SK-N-SH (cell line): ENCODE data around the gene SLC25A53. TPM values are rescaled to one million over a fixed set of nuclear protein-coding genes. Genes with fewer than 3 reads are reported as not detected.
A peak's percentile ranks its signal among the peaks of the same experiment; 100 is the strongest.

Experiments used
- CTCF ChIA-PET: fragments of 300-600, 350-600 bp; formaldehyde crosslinking; extraction: SDS; loops from one replicate; lab custom pipeline; 2021; lab: Yijun Ruan, JAX
- POLR2A ChIA-PET: fragments of 350-600 bp; sonication (Branson Sonifier 250); formaldehyde crosslinking; extraction: SDS; loops from one replicate; lab custom pipeline; 2020; ENCODE audit warnings: antibody characterized with exemption, inconsistent platforms; lab: Yijun Ruan, JAX
- DNase-seq: peaks from one replicate; pipeline ENCODE4 v3.0.0; 2012
- H2AFZ ChIP-seq: fragments of 200-600 bp; sonication (generic); 2 replicates; pipeline ENCODE4 v1.8.1; 2016; ENCODE audit warnings: antibody characterized with exemption, mild to moderate bottlenecking, low read depth
- H3F3A ChIP-seq: fragments of 200-600 bp; sonication (generic); replicated peaks from 2 replicates; pipeline ENCODE3; 2016; ENCODE audit warnings: antibody characterized with exemption, mild to moderate bottlenecking; ENCODE audit not compliant: insufficient read depth
- H3K27ac ChIP-seq, 2 experiments: fragments of 200-500 bp in 1 of 2; fragments of 200-600 bp in 1 of 2; sonication (Bioruptor generic) in 1 of 2; sonication (generic), shearing (Covaris generic) in 1 of 2; 2 replicates each; pipeline versions ENCODE4 v1.5.1 to v1.6.1; 2014 to 2016; ENCODE audit warnings: low read depth in 2 of 2, inconsistent platforms in 1 of 2, low read length in 1 of 2, mild to moderate bottlenecking in 1 of 2, mixed read lengths in 1 of 2
- H3K27me3 ChIP-seq: fragments of 200-600 bp; sonication (generic), shearing (Covaris generic); 2 replicates; pipeline ENCODE4 v1.6.1; 2016; ENCODE audit warnings: mixed run types; ENCODE audit not compliant: insufficient read depth
- H3K36me3 ChIP-seq, 2 experiments: fragments of 200-500 bp in 1 of 2; fragments of 200-600 bp in 1 of 2; sonication (Bioruptor generic) in 1 of 2; sonication (generic) in 1 of 2; replicated peaks in 1 of 2; 2 replicates each; pipeline versions ENCODE3 to v1.5.1; 2014 to 2016; ENCODE audit warnings: low read length in 1 of 2, mild to moderate bottlenecking in 1 of 2; ENCODE audit not compliant: insufficient read depth in 2 of 2, control insufficient read depth in 1 of 2
- H3K4me1 ChIP-seq, 2 experiments: fragments of 200-500 bp in 1 of 2; fragments of 200-600 bp in 1 of 2; sonication (Bioruptor generic) in 1 of 2; sonication (generic), shearing (Covaris generic) in 1 of 2; 2 replicates each; pipeline versions ENCODE4 v1.5.1 to v1.6.1; 2014 to 2016; ENCODE audit warnings: low read depth in 1 of 2, low read length in 1 of 2, mixed run types in 1 of 2; ENCODE audit not compliant: insufficient read depth in 2 of 2, control insufficient read depth in 1 of 2
- H3K4me2 ChIP-seq: fragments of 200-600 bp; sonication (generic), shearing (Covaris generic); 2 replicates; pipeline ENCODE4 v1.6.1; 2017; ENCODE audit warnings: mixed run types
- H3K4me3 ChIP-seq, 2 experiments: fragments of 200-500 bp in 1 of 2; fragments of 200-600 bp in 1 of 2; sonication (Bioruptor generic) in 1 of 2; sonication (generic), shearing (Covaris generic) in 1 of 2; 2 replicates each; pipeline versions ENCODE4 v1.5.1 to v1.8.1; 2014 to 2016; ENCODE audit warnings: low read depth in 2 of 2, inconsistent platforms in 1 of 2, low read length in 1 of 2, mild to moderate bottlenecking in 1 of 2, mixed read lengths in 1 of 2, moderate library complexity in 1 of 2
- H3K79me2 ChIP-seq: fragments of 200-600 bp; sonication (generic); 2 replicates; pipeline ENCODE4 v1.8.1; 2017; ENCODE audit warnings: mild to moderate bottlenecking; ENCODE audit not compliant: insufficient read depth
- H3K9ac ChIP-seq: fragments of 200-600 bp; sonication (generic); 2 replicates; pipeline ENCODE4 v1.6.1; 2017; ENCODE audit warnings: mixed run types
- H3K9me2 ChIP-seq: fragments of 200-600 bp; sonication (generic); 2 replicates; pipeline ENCODE4 v1.6.1; 2017; ENCODE audit warnings: mixed run types
- H3K9me3 ChIP-seq: fragments of 200-600 bp; sonication (generic); 2 replicates; pipeline ENCODE4 v1.6.1; 2017; ENCODE audit warnings: mixed run types, mild to moderate bottlenecking, moderate library complexity
- H4K20me1 ChIP-seq: fragments of 200-600 bp; sonication (generic); 2 replicates; pipeline ENCODE4 v1.6.1; 2017; ENCODE audit warnings: mild to moderate bottlenecking, mixed run types; ENCODE audit not compliant: insufficient read depth
- CHD2 ChIP-seq: fragments of 150-350 bp; IDR thresholded peaks from 2 replicates; pipeline ENCODE4 v1.6.1; 2018; ENCODE audit warnings: low read length; ENCODE audit not compliant: partially characterized antibody
- ELF1 ChIP-seq: IDR thresholded peaks from 2 replicates; pipeline ENCODE4 v1.4.0; 2012
- EP300 ChIP-seq, 2 experiments: IDR thresholded peaks; 2 replicates each; pipeline versions ENCODE4 v1.4.0 to v1.6.1; 2012; ENCODE audit warnings: borderline replicate concordance in 1 of 2, low read depth in 1 of 2, low read length in 1 of 2
- EZH2phosphoT487 ChIP-seq: fragments of 200-600 bp; sonication (generic); IDR thresholded peaks from 2 replicates; pipeline ENCODE4 v1.6.1; 2017; ENCODE audit warnings: low read depth, mixed run types, mild to moderate bottlenecking, antibody characterized with exemption, moderate library complexity, borderline replicate concordance
- FOSL2 ChIP-seq: IDR thresholded peaks from 2 replicates; pipeline ENCODE4 v1.4.0; 2012; ENCODE audit warnings: low read depth, mild to moderate bottlenecking, moderate library complexity, borderline replicate concordance
- FOXM1 ChIP-seq: IDR thresholded peaks from 2 replicates; pipeline ENCODE4 v1.4.0; 2012; ENCODE audit warnings: low read depth, mild to moderate bottlenecking
- GATA2 ChIP-seq: sonication (generic); formaldehyde crosslinking; IDR thresholded peaks from 2 replicates; pipeline ENCODE4 v1.5.0; 2020; ENCODE audit warnings: mild to moderate bottlenecking, missing genetic modification reagents
- JUND ChIP-seq: IDR thresholded peaks from 2 replicates; pipeline ENCODE4 v1.4.0; 2012
- MXI1 ChIP-seq: IDR thresholded peaks from 2 replicates; pipeline ENCODE4 v1.6.1; 2012; ENCODE audit warnings: mild to moderate bottlenecking, low read depth, low read length, improper control_type of control experiment
- NRF1 ChIP-seq: IDR thresholded peaks from 2 replicates; pipeline ENCODE4 v1.6.1; 2012; ENCODE audit warnings: low read depth, mild to moderate bottlenecking, low read length
- POLR2AphosphoS5 ChIP-seq: IDR thresholded peaks from 2 replicates; pipeline ENCODE4 v1.6.1; 2012; ENCODE audit warnings: low read depth, low read length
- RAD21 ChIP-seq: IDR thresholded peaks from 2 replicates; pipeline ENCODE4 v1.6.1; 2012; ENCODE audit warnings: mild to moderate bottlenecking, low read length
- RCOR1 ChIP-seq: fragments of 150-350 bp; IDR thresholded peaks from 2 replicates; pipeline ENCODE4 v1.6.1; 2017; ENCODE audit warnings: antibody characterized with exemption, low read length
- RXRA ChIP-seq: IDR thresholded peaks from 2 replicates; pipeline ENCODE4 v1.4.0; 2012; ENCODE audit warnings: low read depth, mild to moderate bottlenecking, borderline replicate concordance
- SMC3 ChIP-seq: IDR thresholded peaks from 2 replicates; pipeline ENCODE4 v1.6.1; 2012; ENCODE audit warnings: low read depth, low read length, improper control_type of control experiment
- TCF12 ChIP-seq: IDR thresholded peaks from 2 replicates; pipeline ENCODE4 v1.4.0; 2012
- TEAD4 ChIP-seq: IDR thresholded peaks from 2 replicates; pipeline ENCODE4 v1.4.0; 2012; ENCODE audit warnings: mild to moderate bottlenecking, borderline replicate concordance; ENCODE audit not compliant: insufficient read depth
- WGBS: methylation state at CpG from one replicate; pipeline ENCODE4 v1.1.6; 2017; ENCODE audit warnings: low lambda C conversion rate; 5-methylcytosine and 5-hydroxymethylcytosine counted together
- polyA plus RNA-seq, 3 experiments: library from polyadenylated mRNA; depleted of rRNA; stranded (reverse); fragments of >200 nt; gene quantifications; 2 replicates each; pipeline ENCODE4 v1.2.3, GENCODE V29; 2012
- TF ChIP-seq, protein P1 (sequence below): IDR thresholded peaks from 2 replicates; pipeline ENCODE4 v1.4.0; 2012; ENCODE audit warnings: low read depth
- TF ChIP-seq, protein P2 (sequence below): IDR thresholded peaks from 2 replicates; pipeline ENCODE4 v1.6.1; 2012; ENCODE audit warnings: mild to moderate bottlenecking, low read depth, low read length, moderate library complexity
- TF ChIP-seq, protein P3 (sequence below): fragments of 150-350 bp; IDR thresholded peaks from 2 replicates; pipeline ENCODE4 v1.6.1; 2016; ENCODE audit warnings: mild to moderate bottlenecking, low read depth, low read length
- TF ChIP-seq, protein P4 (sequence below): fragments of 200-600 bp; sonication (generic); IDR thresholded peaks from 2 replicates; pipeline ENCODE4 v1.6.1; 2017; ENCODE audit warnings: antibody characterized with exemption, mild to moderate bottlenecking, moderate library complexity
- TF ChIP-seq, protein P5 (sequence below): IDR thresholded peaks from 2 replicates; pipeline ENCODE4; 2012

The SLC25A53 gene
- polyA plus RNA-seq, 1 of the 3 experiments (the other 2 are of a cell fraction), result 5.9 TPM

DNA sequence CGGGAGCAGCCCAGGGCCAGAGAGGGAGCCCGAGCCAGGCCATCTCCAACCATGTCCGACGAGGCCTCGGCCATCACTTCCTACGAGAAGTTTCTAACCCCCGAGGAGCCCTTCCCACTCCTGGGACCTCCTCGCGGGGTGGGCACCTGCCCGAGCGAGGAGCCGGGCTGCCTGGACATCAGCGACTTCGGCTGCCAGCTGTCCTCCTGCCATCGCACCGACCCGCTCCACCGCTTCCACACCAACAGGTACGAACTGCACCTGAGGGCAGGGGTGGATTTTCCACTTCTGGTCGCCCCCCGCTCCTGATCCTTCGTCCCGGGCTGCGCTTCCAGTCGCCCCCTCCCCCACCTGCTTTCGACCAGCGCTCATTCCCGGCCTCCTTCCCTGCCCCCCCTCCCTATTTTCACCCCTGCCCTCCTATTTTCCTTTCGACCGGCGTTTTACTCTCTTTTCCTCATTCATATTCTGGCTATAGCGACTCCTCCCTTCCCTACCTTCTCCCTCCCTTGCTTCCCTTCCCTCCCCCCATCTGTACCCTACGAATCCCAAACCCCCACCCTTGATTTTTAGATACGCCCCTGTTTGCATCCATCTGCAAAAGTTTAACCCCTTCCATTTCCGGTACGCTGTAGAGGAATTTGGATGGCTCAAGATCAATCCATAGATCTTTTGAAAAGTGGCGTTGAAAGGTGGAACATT is 10.1 kb upstream of the SLC25A53 start (continued):
- TF ChIP-seq EP300 (IDR thresholded peaks at IDR 0.05; ENCODE audit: borderline replicate concordance in 1 of 2, low read depth in 1 of 2, low read length in 1 of 2), result no peak

DNA sequence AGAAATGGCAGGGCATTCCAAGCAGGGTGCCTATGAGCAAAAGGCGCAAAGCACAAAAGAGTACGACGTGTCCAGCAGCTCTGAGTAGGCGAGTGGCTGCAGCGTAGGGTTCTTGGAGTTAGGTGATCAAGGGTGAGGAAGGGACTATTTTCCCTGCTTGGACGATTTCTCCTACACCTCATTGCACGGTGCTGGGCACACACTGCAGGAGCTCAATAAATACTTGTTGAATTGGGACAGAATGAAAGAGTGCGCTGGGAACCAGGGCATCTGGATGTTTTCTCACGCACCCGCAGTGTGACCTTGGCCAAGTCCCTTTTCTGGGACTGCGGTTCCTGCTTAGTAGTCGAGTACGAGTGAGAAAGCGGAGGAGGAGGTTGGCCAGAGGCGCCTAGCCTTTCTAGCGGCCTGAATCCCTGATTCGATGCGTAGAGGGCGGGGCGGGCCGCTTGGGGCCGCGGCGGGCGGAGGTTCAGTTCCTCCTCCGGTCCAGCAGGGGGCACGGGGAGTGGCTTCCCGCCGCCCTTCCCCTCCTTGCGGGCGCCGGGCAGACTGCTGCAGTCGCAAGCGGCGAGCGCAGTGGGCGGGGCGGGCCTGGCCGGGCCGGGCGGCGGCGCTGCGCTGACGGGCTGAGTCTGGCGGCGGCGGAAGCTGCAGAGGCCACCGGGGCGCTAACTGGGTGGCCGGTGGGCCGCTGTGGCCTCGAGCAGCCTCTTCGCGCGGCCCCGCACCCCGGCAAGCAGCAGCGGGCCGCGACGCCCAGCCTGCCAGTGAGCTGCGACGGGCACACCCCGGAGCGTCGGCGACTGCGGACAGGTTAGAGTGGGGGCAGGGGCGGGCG is 9.3 kb upstream of the SLC25A53 start, which contains the start of gene FAM199X:
FAM199X (plus strand) TSS at position 560 of the 841 bp plus-strand sequence. CDS start 333 bp downstream, outside the sequence.
- POLR2A ChIA-PET, result interaction anchor here (0.9 to 1.6 kb wide), 2 partner anchors 9 kb away, joined by 3 to 11 read pairs; partner anchors contain the start of gene SLC25A53
- TF ChIP-seq TCF12 (no peak), POLR2AphosphoS5 (0 out of 2 replicates have a peak, but pooled peaks have one; percentile 31), CHD2 (peak; percentile 25), ELF1 (no peak), FOXM1 (no peak), TEAD4 (no peak), MXI1 (no peak), SMC3 (peak; percentile 18; the same call in 1 of the 2 replicates), EZH2phosphoT487 (no peak), RXRA (no peak), JUND (no peak), FOSL2 (no peak), NRF1 (peak; percentile 14; the same call in 1 of the 2 replicates), RCOR1 (no peak), RAD21 (no peak; the same call in 1 of the 2 replicates), GATA2 (CRISPR knock-in tag) (no peak)
- TF ChIP-seq, protein P1, sequence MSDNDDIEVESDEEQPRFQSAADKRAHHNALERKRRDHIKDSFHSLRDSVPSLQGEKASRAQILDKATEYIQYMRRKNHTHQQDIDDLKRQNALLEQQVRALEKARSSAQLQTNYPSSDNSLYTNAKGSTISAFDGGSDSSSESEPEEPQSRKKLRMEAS, result no peak
- TF ChIP-seq, protein P2, sequence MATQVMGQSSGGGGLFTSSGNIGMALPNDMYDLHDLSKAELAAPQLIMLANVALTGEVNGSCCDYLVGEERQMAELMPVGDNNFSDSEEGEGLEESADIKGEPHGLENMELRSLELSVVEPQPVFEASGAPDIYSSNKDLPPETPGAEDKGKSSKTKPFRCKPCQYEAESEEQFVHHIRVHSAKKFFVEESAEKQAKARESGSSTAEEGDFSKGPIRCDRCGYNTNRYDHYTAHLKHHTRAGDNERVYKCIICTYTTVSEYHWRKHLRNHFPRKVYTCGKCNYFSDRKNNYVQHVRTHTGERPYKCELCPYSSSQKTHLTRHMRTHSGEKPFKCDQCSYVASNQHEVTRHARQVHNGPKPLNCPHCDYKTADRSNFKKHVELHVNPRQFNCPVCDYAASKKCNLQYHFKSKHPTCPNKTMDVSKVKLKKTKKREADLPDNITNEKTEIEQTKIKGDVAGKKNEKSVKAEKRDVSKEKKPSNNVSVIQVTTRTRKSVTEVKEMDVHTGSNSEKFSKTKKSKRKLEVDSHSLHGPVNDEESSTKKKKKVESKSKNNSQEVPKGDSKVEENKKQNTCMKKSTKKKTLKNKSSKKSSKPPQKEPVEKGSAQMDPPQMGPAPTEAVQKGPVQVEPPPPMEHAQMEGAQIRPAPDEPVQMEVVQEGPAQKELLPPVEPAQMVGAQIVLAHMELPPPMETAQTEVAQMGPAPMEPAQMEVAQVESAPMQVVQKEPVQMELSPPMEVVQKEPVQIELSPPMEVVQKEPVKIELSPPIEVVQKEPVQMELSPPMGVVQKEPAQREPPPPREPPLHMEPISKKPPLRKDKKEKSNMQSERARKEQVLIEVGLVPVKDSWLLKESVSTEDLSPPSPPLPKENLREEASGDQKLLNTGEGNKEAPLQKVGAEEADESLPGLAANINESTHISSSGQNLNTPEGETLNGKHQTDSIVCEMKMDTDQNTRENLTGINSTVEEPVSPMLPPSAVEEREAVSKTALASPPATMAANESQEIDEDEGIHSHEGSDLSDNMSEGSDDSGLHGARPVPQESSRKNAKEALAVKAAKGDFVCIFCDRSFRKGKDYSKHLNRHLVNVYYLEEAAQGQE, result no peak
- TF ChIP-seq, protein P3, sequence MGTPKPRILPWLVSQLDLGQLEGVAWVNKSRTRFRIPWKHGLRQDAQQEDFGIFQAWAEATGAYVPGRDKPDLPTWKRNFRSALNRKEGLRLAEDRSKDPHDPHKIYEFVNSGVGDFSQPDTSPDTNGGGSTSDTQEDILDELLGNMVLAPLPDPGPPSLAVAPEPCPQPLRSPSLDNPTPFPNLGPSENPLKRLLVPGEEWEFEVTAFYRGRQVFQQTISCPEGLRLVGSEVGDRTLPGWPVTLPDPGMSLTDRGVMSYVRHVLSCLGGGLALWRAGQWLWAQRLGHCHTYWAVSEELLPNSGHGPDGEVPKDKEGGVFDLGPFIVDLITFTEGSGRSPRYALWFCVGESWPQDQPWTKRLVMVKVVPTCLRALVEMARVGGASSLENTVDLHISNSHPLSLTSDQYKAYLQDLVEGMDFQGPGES, result no peak
- TF ChIP-seq, protein P4, sequence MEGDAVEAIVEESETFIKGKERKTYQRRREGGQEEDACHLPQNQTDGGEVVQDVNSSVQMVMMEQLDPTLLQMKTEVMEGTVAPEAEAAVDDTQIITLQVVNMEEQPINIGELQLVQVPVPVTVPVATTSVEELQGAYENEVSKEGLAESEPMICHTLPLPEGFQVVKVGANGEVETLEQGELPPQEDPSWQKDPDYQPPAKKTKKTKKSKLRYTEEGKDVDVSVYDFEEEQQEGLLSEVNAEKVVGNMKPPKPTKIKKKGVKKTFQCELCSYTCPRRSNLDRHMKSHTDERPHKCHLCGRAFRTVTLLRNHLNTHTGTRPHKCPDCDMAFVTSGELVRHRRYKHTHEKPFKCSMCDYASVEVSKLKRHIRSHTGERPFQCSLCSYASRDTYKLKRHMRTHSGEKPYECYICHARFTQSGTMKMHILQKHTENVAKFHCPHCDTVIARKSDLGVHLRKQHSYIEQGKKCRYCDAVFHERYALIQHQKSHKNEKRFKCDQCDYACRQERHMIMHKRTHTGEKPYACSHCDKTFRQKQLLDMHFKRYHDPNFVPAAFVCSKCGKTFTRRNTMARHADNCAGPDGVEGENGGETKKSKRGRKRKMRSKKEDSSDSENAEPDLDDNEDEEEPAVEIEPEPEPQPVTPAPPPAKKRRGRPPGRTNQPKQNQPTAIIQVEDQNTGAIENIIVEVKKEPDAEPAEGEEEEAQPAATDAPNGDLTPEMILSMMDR, result peak; percentile 51
- TF ChIP-seq, protein P5, sequence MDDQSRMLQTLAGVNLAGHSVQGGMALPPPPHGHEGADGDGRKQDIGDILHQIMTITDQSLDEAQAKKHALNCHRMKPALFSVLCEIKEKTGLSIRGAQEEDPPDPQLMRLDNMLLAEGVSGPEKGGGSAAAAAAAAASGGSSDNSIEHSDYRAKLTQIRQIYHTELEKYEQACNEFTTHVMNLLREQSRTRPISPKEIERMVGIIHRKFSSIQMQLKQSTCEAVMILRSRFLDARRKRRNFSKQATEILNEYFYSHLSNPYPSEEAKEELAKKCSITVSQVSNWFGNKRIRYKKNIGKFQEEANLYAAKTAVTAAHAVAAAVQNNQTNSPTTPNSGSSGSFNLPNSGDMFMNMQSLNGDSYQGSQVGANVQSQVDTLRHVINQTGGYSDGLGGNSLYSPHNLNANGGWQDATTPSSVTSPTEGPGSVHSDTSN, result no peak

More for the DNA sequence above, 9.3 kb upstream of the SLC25A53 start, which contains the start of gene FAM199X:
- Histone ChIP-seq H2AFZ (peak within 1 kb of the TSS; percentile 47; the same call in 1 of the 2 replicates), H3K79me2 (peaks cover 46% of the 10 kb centered on the region), H3K27me3 (peaks cover 3% of the 10 kb centered on the region; the same call in 1 of the 2 replicates), H3K36me3 (no peaks in the 10 kb centered on the region), H3K9me2 (no peaks in the 10 kb centered on the region), H3K4me2 (peak within 1 kb of the TSS; percentile 79), H4K20me1 (peaks cover 15% of the 10 kb centered on the region), H3K4me3 (peak within 1 kb of the TSS; percentile 67 to 70), H3K4me1 (no peaks in the 10 kb centered on the region; a peak in 2 of 4 replicates), H3F3A (no peaks in the 10 kb centered on the region), H3K27ac (peak within 1 kb of the TSS; percentile 39 to 72; a peak in 3 of 4 replicates), H3K9ac (peak within 1 kb of the TSS; percentile 63), H3K9me3 (no peaks in the 10 kb centered on the region)
- CTCF ChIA-PET, result interaction anchor here (1.0 to 2.9 kb wide), 4 partner anchors 9 to 80 kb away, joined by 3 to 15 read pairs (median 4); partner anchors contain the start of gene SLC25A53
- 25% methylated on average over 28 of the region's 71 CpGs for WGBS
- peak; percentile 90 for DNase-seq
